Retinal pigment epithelial cell (primary cell): ENCODE results near the gene ARID5B.

Experiments
- DNase-seq: peaks from one replicate; pipeline ENCODE4 v3.0.0-alpha.2; 2010; ENCODE audit warnings: low read depth
- H3K4me3 ChIP-seq: 2 replicates; pipeline ENCODE4 v1.5.1; 2011; ENCODE audit warnings: mild to moderate bottlenecking, low read length, control low read depth, moderate library complexity
- TF ChIP-seq, protein P1 (sequence below): conservative IDR thresholded peaks from 2 replicates; pipeline ENCODE4 v1.5.1; 2011; ENCODE audit warnings: low read depth, low read length, control low read depth, inconsistent platforms

ARID5B gene, protein sequence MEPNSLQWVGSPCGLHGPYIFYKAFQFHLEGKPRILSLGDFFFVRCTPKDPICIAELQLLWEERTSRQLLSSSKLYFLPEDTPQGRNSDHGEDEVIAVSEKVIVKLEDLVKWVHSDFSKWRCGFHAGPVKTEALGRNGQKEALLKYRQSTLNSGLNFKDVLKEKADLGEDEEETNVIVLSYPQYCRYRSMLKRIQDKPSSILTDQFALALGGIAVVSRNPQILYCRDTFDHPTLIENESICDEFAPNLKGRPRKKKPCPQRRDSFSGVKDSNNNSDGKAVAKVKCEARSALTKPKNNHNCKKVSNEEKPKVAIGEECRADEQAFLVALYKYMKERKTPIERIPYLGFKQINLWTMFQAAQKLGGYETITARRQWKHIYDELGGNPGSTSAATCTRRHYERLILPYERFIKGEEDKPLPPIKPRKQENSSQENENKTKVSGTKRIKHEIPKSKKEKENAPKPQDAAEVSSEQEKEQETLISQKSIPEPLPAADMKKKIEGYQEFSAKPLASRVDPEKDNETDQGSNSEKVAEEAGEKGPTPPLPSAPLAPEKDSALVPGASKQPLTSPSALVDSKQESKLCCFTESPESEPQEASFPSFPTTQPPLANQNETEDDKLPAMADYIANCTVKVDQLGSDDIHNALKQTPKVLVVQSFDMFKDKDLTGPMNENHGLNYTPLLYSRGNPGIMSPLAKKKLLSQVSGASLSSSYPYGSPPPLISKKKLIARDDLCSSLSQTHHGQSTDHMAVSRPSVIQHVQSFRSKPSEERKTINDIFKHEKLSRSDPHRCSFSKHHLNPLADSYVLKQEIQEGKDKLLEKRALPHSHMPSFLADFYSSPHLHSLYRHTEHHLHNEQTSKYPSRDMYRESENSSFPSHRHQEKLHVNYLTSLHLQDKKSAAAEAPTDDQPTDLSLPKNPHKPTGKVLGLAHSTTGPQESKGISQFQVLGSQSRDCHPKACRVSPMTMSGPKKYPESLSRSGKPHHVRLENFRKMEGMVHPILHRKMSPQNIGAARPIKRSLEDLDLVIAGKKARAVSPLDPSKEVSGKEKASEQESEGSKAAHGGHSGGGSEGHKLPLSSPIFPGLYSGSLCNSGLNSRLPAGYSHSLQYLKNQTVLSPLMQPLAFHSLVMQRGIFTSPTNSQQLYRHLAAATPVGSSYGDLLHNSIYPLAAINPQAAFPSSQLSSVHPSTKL

DNA sequence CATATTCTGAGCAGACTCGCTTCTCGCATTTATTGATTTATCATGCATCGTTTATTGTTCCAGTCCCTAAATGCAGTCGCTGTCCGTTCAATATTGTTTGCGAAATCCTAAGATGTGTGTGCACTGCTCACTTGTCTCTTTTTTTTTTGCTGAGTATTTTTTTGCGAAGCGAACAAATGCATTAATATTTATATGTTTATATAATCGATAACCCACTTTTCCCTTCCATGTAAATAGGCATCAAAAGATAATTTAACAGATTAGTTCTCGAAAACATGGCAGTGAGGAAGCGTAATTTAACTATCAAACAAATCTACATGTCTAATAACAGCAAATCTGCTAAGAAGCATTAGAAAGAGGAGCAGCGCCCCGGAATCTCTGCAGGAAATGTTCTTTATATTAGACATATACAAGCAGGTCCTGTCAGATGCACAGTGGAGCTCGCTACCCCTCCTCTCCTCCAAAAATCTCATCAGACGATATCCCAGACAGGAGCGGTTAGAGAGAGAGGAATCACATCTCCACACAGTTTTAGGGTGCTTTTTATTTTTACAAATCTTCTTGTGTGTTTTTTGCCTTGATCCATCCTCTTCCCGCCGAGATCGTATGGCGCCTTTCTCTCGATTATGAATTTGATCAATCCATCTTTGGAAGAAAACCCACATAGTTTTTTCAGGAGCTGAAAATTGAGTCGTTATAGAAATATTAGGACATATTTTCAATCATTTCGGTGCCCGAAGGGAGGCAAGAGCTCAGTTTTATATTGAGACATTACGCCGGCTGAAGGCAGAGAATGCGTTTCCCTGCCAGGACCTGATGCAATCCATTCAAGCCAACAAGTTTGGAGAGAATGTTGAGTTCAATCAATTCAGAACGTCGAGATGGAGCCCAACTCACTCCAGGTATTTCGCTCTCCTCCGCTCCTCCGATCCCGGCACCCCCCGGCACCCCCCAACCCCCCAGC lies at the start of gene ARID5B:
ARID5B (plus strand) TSS at position 871 of the 964 bp plus-strand sequence; CDS start at position 882, 11 bp downstream.
- peak within 1 kb of the TSS; percentile 88 for H3K4me3 ChIP-seq
- TF ChIP-seq, protein P1, sequence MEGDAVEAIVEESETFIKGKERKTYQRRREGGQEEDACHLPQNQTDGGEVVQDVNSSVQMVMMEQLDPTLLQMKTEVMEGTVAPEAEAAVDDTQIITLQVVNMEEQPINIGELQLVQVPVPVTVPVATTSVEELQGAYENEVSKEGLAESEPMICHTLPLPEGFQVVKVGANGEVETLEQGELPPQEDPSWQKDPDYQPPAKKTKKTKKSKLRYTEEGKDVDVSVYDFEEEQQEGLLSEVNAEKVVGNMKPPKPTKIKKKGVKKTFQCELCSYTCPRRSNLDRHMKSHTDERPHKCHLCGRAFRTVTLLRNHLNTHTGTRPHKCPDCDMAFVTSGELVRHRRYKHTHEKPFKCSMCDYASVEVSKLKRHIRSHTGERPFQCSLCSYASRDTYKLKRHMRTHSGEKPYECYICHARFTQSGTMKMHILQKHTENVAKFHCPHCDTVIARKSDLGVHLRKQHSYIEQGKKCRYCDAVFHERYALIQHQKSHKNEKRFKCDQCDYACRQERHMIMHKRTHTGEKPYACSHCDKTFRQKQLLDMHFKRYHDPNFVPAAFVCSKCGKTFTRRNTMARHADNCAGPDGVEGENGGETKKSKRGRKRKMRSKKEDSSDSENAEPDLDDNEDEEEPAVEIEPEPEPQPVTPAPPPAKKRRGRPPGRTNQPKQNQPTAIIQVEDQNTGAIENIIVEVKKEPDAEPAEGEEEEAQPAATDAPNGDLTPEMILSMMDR: no peak
- no peak for DNase-seq

DNA sequence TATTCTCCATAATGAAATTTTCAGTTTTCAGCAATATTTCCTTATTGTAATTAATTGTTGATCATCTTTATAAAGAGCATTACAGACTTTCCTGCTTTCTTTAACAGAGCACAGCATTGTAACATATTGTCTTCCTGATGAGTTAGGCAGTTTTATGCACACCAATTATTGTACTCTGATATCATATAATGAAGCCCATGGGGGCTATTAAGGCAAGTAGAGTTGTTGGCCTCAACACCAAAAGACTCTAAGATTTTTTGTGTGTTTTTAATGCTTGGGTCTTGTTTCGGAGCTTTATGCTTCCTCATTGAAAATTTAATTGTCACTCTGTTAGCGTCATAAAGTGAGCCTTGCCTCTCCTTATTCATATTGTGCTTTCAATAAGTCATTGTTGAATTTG lies 49.2 kb upstream of the ARID5B start:
- DNase-seq: no peak
- TF ChIP-seq, protein P1: no peak
- H3K4me3 ChIP-seq: no peak overlapping the region

DNA sequence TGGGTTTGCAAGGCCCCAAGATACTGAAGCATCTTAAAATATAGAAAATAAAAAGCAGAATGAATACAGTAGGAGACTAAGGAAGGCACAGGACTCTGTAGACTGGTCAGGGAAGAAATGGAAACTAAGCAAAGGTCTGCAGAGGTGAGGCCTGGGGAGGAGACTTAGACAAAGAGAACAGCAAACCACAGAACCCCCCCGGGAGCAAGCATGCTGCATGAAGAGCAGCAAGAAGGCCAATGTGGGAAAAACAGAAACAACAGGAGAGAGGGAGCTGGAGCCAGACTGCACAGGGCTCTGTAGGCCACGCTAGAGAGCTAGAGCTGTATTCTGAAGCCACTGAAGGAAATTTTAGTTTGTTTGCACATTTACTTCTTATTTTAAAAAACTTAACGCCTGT lies 45.7 kb upstream of the ARID5B start:
- no peak for DNase-seq
- no peak overlapping the region for H3K4me3 ChIP-seq
- TF ChIP-seq, protein P1: no peak

DNA sequence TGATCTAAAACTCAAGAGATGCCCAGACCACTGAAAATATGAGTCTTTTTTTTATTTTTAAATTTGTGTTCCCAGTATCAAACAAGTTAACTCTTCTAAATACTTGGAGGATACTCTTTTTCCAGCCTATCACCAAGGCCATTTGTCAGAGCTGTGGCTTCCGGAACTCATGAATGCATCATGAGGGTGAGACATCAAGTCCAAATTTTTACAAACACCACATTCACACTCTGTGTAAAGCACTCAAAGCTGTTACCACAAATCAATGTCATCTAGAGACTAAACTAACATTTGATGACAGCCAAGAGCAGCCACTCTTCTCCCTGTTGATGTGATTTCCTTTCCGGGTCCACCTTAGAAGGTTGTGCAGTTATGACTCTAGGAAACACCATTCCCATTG lies 43.8 kb upstream of the ARID5B start:
- H3K4me3 ChIP-seq: no peak overlapping the region
- DNase-seq: no peak
- TF ChIP-seq, protein P1: no peak

DNA sequence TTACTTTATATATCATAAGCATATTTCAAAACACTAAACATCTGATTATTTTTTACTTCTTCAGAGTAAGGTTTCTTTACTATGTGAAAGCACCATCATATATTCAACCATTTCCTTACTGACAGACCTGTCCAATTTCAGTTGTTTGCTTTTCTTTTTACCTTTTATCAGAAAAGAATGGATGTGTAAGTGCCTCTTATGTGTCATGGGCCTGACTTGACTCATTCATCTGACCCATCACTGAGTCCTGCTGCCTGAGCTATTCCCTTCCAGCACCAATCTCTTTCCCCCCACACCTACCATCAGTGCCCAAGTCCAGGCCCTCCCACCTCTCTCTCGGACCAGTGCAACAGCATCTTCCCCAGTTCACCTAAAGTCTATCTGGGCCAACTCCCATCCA lies 41.7 kb upstream of the ARID5B start:
- TF ChIP-seq, protein P1: no peak
- no peak for DNase-seq
- no peak overlapping the region for H3K4me3 ChIP-seq

DNA sequence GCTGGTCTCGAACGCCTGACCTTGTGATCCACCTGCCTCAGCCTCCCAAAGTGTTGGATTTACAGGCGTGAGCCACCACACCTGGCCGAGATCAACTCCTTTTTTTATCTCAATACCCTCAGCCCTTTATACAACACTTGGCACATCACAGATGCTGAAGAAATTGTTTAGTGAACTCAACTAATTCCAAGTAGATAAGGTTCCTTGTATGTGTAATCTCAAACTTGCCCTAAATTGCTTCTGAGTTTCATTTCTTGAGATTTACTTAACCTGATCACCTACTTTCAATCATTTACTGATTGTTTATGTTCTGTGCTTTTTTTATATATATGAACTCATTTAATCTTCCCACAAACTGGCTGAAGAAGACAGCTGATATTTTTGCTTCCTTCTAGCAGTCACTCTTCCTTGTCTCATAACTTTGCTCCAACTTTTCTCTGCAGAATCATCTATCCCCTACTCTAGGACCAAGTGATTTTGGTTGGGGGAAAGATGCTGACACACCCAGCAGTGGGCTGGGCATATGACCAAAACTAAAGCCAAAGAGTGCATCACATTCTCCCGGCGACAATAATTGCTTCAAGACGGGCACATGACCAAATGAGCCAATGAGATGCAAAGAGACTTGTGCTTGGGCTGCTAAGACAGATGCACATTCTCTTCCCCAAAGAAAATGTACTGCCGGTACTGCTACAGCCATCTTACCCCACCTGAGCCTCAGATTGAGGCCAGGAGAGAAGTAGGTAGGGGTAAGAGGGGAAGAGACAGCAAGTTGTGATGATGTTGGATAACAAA lies 40.3 kb upstream of the ARID5B start:
- no peak overlapping the region for H3K4me3 ChIP-seq
- TF ChIP-seq, protein P1: no peak
- DNase-seq: no peak
